Measurements from ENCODE around the gene MOGAT3. TPM values are rescaled to one million over a fixed set of nuclear protein-coding genes. Genes with fewer than 3 reads are reported as not detected.

Gene MOGAT3
- total RNA-seq, 1 experiment from 2014 or later = 0.81 TPM

DNA sequence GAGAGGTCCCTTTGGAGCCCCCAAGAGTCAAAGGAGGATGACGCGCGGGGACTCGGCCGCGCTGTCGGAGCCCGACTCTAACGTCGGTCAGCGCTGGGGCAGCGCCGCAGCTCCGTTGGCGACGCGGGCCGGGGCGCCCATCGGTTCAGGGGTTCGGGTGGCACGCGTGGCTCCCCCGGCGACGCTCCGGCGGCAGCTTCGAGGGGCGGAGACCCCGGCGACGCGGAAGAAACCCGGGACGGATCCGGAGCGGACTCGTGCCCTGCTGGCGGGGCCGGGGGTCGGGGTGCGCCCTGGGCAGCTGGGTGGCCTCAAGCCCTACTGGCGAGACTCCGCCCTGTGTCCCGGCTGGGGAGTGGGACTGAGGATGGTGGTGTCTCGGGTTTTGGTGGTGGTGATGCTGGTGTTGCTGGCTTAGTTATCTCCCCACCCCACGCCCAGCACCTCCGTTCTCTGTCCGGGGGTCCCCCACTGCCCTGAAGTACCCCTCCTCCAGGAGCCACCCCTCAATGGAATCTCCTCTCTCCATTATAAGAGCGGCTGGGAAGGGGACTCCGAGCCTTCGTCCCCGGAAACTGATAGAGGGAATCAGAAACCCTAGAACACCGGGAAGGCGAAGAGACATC is 20.6 kb downstream of the MOGAT3 start, which contains the start of gene NAT16:
TSS of gene NAT16 (minus strand) at position 164 of the 626 bp plus-strand sequence. CDS start 5,486 bp downstream, outside the sequence.
- ATAC-seq (peak; percentile 8; the same call in 1 of the 2 replicates), DNase-seq (ENCODE audit: low spot score) (peak; percentile 47)
- ChIA-PET CTCF (interaction anchor here (0.6 to 3.1 kb wide), 5 partner anchors 12 to 103 kb away, joined by 3 to 31 read pairs (median 3); partner anchors contain the start of gene VGF), POLR2A (no interaction called here)
- Mint-ChIP-seq H3K27me3 (ENCODE audit: low read depth) (peaks cover 75% of the 10 kb centered on the region), H3K4me3 (peak within 1 kb of the TSS; percentile 73), H3K9me3 (no peaks in the 10 kb centered on the region), H3K4me1 (peaks cover 14% of the 10 kb centered on the region), H3K36me3 (no peaks in the 10 kb centered on the region), H3K27ac (no peak within 1 kb of the TSS; the same call in 1 of the 2 replicates)
- TF ChIP-seq, protein P1, sequence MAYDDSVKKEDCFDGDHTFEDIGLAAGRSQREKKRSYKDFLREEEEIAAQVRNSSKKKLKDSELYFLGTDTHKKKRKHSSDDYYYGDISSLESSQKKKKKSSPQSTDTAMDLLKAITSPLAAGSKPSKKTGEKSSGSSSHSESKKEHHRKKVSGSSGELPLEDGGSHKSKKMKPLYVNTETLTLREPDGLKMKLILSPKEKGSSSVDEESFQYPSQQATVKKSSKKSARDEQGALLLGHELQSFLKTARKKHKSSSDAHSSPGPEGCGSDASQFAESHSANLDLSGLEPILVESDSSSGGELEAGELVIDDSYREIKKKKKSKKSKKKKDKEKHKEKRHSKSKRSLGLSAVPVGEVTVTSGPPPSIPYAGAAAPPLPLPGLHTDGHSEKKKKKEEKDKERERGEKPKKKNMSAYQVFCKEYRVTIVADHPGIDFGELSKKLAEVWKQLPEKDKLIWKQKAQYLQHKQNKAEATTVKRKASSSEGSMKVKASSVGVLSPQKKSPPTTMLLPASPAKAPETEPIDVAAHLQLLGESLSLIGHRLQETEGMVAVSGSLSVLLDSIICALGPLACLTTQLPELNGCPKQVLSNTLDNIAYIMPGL (CRISPR knock-in tag; IDR thresholded peaks at IDR 0.05) = no peak
- TF ChIP-seq, protein P2, sequence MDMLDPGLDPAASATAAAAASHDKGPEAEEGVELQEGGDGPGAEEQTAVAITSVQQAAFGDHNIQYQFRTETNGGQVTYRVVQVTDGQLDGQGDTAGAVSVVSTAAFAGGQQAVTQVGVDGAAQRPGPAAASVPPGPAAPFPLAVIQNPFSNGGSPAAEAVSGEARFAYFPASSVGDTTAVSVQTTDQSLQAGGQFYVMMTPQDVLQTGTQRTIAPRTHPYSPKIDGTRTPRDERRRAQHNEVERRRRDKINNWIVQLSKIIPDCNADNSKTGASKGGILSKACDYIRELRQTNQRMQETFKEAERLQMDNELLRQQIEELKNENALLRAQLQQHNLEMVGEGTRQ (CRISPR knock-in tag; IDR thresholded peaks at IDR 0.05) = peak; percentile 27; the same call in 1 of the 2 replicates
- TF ChIP-seq, protein P3, sequence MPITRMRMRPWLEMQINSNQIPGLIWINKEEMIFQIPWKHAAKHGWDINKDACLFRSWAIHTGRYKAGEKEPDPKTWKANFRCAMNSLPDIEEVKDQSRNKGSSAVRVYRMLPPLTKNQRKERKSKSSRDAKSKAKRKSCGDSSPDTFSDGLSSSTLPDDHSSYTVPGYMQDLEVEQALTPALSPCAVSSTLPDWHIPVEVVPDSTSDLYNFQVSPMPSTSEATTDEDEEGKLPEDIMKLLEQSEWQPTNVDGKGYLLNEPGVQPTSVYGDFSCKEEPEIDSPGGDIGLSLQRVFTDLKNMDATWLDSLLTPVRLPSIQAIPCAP (CRISPR knock-in tag; IDR thresholded peaks at IDR 0.05) = peak; percentile 49; the same call in 1 of the 2 replicates
- TF ChIP-seq ZNF121 (CRISPR knock-in tag; IDR thresholded peaks at IDR 0.05) = 0 out of 2 replicates have a peak, but pooled peaks have one; percentile 32
- no peak for TF ChIP-seq CREB1 (CRISPR knock-in tag; IDR thresholded peaks at IDR 0.05)
- TF ChIP-seq NFYB (CRISPR knock-in tag; conservative IDR thresholded peaks at IDR 0.05; ENCODE audit: low read depth) = no peak
- TF ChIP-seq, protein P4, sequence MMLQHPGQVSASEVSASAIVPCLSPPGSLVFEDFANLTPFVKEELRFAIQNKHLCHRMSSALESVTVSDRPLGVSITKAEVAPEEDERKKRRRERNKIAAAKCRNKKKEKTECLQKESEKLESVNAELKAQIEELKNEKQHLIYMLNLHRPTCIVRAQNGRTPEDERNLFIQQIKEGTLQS (CRISPR knock-in tag; conservative IDR thresholded peaks at IDR 0.05) = no peak
- TF ChIP-seq SP1 (CRISPR knock-in tag; conservative IDR thresholded peaks at IDR 0.05) = 0 out of 2 replicates have a peak, but pooled peaks have one; percentile 47
- TF ChIP-seq, protein P5, sequence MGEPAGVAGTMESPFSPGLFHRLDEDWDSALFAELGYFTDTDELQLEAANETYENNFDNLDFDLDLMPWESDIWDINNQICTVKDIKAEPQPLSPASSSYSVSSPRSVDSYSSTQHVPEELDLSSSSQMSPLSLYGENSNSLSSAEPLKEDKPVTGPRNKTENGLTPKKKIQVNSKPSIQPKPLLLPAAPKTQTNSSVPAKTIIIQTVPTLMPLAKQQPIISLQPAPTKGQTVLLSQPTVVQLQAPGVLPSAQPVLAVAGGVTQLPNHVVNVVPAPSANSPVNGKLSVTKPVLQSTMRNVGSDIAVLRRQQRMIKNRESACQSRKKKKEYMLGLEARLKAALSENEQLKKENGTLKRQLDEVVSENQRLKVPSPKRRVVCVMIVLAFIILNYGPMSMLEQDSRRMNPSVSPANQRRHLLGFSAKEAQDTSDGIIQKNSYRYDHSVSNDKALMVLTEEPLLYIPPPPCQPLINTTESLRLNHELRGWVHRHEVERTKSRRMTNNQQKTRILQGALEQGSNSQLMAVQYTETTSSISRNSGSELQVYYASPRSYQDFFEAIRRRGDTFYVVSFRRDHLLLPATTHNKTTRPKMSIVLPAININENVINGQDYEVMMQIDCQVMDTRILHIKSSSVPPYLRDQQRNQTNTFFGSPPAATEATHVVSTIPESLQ (CRISPR knock-in tag; IDR thresholded peaks at IDR 0.05) = no peak
- TF ChIP-seq TP53 (CRISPR knock-in tag; IDR thresholded peaks at IDR 0.05) = no peak
- TF ChIP-seq ZNF232 (CRISPR knock-in tag; IDR thresholded peaks at IDR 0.05) = no peak
- no peak for TF ChIP-seq FOXK1 (CRISPR knock-in tag; IDR thresholded peaks at IDR 0.05)
- no peak for TF ChIP-seq OVOL2 (CRISPR knock-in tag; IDR thresholded peaks at IDR 0.05; ENCODE audit: borderline replicate concordance)
- TF ChIP-seq, protein P6, sequence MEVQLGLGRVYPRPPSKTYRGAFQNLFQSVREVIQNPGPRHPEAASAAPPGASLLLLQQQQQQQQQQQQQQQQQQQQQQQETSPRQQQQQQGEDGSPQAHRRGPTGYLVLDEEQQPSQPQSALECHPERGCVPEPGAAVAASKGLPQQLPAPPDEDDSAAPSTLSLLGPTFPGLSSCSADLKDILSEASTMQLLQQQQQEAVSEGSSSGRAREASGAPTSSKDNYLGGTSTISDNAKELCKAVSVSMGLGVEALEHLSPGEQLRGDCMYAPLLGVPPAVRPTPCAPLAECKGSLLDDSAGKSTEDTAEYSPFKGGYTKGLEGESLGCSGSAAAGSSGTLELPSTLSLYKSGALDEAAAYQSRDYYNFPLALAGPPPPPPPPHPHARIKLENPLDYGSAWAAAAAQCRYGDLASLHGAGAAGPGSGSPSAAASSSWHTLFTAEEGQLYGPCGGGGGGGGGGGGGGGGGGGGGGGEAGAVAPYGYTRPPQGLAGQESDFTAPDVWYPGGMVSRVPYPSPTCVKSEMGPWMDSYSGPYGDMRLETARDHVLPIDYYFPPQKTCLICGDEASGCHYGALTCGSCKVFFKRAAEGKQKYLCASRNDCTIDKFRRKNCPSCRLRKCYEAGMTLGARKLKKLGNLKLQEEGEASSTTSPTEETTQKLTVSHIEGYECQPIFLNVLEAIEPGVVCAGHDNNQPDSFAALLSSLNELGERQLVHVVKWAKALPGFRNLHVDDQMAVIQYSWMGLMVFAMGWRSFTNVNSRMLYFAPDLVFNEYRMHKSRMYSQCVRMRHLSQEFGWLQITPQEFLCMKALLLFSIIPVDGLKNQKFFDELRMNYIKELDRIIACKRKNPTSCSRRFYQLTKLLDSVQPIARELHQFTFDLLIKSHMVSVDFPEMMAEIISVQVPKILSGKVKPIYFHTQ (CRISPR knock-in tag; IDR thresholded peaks at IDR 0.05) = no peak
- TF ChIP-seq, protein P7, sequence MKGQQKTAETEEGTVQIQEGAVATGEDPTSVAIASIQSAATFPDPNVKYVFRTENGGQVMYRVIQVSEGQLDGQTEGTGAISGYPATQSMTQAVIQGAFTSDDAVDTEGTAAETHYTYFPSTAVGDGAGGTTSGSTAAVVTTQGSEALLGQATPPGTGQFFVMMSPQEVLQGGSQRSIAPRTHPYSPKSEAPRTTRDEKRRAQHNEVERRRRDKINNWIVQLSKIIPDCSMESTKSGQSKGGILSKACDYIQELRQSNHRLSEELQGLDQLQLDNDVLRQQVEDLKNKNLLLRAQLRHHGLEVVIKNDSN (CRISPR knock-in tag; IDR thresholded peaks at IDR 0.05) = no peak
- TF ChIP-seq SMAD4 (CRISPR knock-in tag; IDR thresholded peaks at IDR 0.05) = no peak
- no peak for TF ChIP-seq NR3C1 (CRISPR knock-in tag; conservative IDR thresholded peaks at IDR 0.05; ENCODE audit: low read depth)
- TF ChIP-seq, protein P8, sequence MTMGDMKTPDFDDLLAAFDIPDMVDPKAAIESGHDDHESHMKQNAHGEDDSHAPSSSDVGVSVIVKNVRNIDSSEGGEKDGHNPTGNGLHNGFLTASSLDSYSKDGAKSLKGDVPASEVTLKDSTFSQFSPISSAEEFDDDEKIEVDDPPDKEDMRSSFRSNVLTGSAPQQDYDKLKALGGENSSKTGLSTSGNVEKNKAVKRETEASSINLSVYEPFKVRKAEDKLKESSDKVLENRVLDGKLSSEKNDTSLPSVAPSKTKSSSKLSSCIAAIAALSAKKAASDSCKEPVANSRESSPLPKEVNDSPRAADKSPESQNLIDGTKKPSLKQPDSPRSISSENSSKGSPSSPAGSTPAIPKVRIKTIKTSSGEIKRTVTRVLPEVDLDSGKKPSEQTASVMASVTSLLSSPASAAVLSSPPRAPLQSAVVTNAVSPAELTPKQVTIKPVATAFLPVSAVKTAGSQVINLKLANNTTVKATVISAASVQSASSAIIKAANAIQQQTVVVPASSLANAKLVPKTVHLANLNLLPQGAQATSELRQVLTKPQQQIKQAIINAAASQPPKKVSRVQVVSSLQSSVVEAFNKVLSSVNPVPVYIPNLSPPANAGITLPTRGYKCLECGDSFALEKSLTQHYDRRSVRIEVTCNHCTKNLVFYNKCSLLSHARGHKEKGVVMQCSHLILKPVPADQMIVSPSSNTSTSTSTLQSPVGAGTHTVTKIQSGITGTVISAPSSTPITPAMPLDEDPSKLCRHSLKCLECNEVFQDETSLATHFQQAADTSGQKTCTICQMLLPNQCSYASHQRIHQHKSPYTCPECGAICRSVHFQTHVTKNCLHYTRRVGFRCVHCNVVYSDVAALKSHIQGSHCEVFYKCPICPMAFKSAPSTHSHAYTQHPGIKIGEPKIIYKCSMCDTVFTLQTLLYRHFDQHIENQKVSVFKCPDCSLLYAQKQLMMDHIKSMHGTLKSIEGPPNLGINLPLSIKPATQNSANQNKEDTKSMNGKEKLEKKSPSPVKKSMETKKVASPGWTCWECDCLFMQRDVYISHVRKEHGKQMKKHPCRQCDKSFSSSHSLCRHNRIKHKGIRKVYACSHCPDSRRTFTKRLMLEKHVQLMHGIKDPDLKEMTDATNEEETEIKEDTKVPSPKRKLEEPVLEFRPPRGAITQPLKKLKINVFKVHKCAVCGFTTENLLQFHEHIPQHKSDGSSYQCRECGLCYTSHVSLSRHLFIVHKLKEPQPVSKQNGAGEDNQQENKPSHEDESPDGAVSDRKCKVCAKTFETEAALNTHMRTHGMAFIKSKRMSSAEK (CRISPR knock-in tag; IDR thresholded peaks at IDR 0.05; ENCODE audit: borderline replicate concordance) = no peak
- TF ChIP-seq ZNF138 (CRISPR knock-in tag; conservative IDR thresholded peaks at IDR 0.05) = no peak
- TF ChIP-seq, protein P9, sequence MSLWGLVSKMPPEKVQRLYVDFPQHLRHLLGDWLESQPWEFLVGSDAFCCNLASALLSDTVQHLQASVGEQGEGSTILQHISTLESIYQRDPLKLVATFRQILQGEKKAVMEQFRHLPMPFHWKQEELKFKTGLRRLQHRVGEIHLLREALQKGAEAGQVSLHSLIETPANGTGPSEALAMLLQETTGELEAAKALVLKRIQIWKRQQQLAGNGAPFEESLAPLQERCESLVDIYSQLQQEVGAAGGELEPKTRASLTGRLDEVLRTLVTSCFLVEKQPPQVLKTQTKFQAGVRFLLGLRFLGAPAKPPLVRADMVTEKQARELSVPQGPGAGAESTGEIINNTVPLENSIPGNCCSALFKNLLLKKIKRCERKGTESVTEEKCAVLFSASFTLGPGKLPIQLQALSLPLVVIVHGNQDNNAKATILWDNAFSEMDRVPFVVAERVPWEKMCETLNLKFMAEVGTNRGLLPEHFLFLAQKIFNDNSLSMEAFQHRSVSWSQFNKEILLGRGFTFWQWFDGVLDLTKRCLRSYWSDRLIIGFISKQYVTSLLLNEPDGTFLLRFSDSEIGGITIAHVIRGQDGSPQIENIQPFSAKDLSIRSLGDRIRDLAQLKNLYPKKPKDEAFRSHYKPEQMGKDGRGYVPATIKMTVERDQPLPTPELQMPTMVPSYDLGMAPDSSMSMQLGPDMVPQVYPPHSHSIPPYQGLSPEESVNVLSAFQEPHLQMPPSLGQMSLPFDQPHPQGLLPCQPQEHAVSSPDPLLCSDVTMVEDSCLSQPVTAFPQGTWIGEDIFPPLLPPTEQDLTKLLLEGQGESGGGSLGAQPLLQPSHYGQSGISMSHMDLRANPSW (CRISPR knock-in tag; conservative IDR thresholded peaks at IDR 0.05; ENCODE audit: low read depth) = no peak
